Measurements from ENCODE around the gene TAF4.
A peak's percentile ranks its signal among the peaks of the same experiment; 100 is the strongest.

Gene TAF4

GRCh38 chr20:62020935-62021701 lies 44.6 kb downstream of the TAF4 start:
- no peak for DNase-seq

GRCh38 chr20:62019881-62020492 lies 45.7 kb downstream of the TAF4 start:
- no peak for DNase-seq

GRCh38 chr20:62019144-62019805 lies 46.4 kb downstream of the TAF4 start:
- no peak for DNase-seq

- no peak for DNase-seq
Observed at GRCh38 chr20:62018437-62019143, 47.1 kb downstream of the TAF4 start.

- no peak for DNase-seq
Observed at GRCh38 chr20:62015540-62016288, 50.0 kb downstream of the TAF4 start.

GRCh38 chr20:62014889-62015537 lies 50.7 kb downstream of the TAF4 start:
- DNase-seq = no peak

GRCh38 chr20:62014488-62014775 lies 51.2 kb downstream of the TAF4 start:
- DNase-seq = no peak

- DNase-seq = no peak
Observed at GRCh38 chr20:62012631-62013030, 53.0 kb downstream of the TAF4 start.

- DNase-seq = no peak
Observed at GRCh38 chr20:62011938-62012534, 53.6 kb downstream of the TAF4 start.

- no peak for DNase-seq
Observed at GRCh38 chr20:62011403-62011790, 54.3 kb downstream of the TAF4 start.

GRCh38 chr20:62010551-62011402 lies 54.9 kb downstream of the TAF4 start:
- peak; percentile 57 for DNase-seq

- DNase-seq = no peak
Observed at GRCh38 chr20:62009869-62010445, 55.7 kb downstream of the TAF4 start.

GRCh38 chr20:62009322-62009721 lies 56.4 kb downstream of the TAF4 start:
- no peak for DNase-seq

- no peak for DNase-seq
Observed at GRCh38 chr20:62008643-62009183, 57.0 kb downstream of the TAF4 start.

GRCh38 chr20:62007127-62007647 lies 58.5 kb downstream of the TAF4 start:
- no peak for DNase-seq

GRCh38 chr20:62006482-62006881 lies 59.2 kb downstream of the TAF4 start:
- DNase-seq = no peak

GRCh38 chr20:62004614-62005013 lies 61.1 kb downstream of the TAF4 start:
- no peak for DNase-seq

- DNase-seq = no peak
Observed at GRCh38 chr20:62003567-62004405, 61.9 kb downstream of the TAF4 start.

GRCh38 chr20:62002882-62003480 lies 62.7 kb downstream of the TAF4 start:
- DNase-seq = no peak

Data from activated CD4-positive, alpha-beta T cell treated with anti-CD3 and anti-CD28 coated beads, Interleukin-2, amount 50 U/mL, for 4 hours (primary cell).